GM12801 (cell line): ENCODE measurements around the gene ATP6V0B.

Experiments
- TF ChIP-seq, protein P1 (sequence below): IDR thresholded peaks from one replicate; pipeline ENCODE4 v1.5.1; 2011; ENCODE audit warnings: control low read depth; ENCODE audit not compliant: insufficient read length; ENCODE audit errors: extremely low read depth

Gene ATP6V0B

DNA sequence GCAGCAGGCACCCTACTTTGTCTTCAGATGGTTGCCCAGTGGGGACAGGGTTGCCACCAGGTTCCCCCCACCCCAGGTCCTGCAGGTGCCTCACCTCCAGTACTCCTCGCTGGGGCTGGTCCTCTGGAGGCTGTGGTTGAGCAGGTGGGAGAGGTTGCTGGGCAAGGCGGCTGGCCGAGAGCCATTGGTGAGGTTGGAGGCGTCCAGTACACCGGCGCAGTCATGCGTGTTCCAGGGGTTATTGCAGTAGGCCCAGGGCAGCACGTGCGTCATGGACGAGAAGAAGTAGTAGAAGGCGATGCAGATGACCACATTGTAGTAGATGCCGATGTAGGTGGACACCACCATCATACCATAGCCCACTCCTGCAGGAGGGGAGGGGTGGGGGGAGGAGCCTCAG, 33.5 kb downstream of the ATP6V0B start:
- TF ChIP-seq, protein P1, sequence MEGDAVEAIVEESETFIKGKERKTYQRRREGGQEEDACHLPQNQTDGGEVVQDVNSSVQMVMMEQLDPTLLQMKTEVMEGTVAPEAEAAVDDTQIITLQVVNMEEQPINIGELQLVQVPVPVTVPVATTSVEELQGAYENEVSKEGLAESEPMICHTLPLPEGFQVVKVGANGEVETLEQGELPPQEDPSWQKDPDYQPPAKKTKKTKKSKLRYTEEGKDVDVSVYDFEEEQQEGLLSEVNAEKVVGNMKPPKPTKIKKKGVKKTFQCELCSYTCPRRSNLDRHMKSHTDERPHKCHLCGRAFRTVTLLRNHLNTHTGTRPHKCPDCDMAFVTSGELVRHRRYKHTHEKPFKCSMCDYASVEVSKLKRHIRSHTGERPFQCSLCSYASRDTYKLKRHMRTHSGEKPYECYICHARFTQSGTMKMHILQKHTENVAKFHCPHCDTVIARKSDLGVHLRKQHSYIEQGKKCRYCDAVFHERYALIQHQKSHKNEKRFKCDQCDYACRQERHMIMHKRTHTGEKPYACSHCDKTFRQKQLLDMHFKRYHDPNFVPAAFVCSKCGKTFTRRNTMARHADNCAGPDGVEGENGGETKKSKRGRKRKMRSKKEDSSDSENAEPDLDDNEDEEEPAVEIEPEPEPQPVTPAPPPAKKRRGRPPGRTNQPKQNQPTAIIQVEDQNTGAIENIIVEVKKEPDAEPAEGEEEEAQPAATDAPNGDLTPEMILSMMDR = no peak

DNA sequence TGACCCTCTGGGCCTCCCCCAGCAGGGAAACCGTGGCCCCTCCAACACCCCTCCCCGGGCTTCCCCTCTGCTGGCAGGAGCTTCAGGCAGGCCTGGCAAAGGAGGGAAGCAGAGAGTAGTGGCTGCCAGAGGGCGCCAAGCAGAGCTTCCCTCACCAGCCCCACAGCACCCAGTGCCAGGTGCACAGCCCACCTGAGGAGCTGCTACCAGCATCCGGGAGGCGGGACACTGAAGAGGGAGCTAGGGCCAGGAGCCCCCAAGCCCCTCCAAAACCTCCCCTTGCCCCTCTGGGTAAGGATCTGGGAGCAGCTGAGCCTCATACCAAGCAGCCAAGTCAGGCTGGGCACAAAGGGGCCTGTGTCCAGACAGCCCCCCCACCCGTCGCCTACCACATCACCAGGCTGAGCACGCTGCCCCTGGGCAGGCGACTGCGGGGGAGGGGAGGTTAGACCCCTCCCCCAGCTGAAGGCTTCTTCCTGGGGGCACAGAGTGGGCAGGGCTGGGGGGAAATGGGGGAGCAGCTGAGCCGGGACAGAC, 36.2 kb downstream of the ATP6V0B start:
- TF ChIP-seq, protein P1 = no peak

DNA sequence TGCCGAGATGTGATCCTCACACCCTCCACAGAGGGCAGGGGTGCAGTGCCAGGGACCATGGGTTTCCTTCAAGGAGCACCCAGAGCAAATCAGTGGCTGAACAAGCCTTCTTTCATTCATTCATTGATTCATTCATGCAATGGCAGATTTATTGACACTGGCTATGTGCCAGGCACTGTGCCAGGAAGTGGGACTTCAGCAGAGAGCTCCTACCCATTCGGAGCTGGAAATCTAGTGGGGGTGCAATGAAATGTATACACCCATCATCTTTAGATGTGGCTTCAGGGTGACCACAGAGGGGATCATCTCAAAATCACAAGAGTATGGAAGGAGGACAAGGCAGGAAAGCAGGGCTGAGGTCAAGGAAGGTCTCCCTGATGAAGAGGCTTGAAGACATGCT, 37.6 kb downstream of the ATP6V0B start:
- TF ChIP-seq, protein P1 = no peak

DNA sequence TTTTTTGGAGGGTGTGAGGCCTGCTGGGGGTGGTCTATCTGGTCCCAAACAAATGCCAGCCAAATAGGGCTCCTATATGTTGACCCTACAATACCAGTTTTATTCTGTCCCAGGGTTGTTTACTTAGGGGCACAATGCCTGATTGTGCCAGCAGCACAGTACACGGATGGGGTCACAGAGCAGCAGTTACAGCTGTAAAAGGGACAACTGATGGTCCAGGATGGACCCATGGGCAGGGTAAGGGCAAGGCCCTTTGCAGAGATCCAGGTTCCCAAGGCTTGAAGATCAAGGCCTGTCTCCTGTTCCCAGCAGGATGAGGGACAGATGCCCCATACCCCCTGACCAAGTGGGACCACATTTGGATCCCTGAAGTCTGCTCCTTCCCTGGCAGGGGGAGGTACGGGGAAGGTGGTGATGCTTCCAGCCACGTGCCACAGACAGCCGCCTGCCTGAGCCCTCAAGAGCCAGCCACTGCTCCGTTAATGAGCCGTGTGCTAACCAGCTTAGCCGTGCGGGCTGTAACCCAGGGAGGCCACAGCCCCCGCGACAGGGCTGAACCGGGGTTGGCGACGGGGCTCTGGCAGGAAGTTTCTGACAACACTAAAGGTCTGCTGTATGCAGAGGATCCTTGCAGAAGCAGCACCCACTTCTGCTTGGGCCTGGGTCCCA, 38.3 kb downstream of the ATP6V0B start:
- TF ChIP-seq, protein P1 = no peak

DNA sequence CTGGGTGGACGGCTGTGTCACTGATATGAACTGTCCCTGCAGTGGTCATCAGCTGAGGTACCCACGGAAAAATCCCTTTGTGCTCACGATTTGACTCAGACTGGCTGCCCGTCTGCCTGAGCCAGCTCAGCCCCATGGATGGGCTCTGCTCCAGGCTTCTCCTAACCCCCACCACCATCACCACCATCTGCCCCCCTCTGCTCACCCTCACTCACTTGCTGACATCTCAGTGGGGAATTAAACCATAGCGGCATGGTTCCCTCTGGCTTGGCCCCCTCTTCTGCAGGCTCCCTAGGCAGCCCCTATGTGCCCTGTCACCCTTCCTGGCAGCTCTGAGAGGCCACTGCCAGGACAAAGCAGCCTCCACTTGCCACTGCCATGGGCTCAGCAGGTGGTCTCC, 39.2 kb downstream of the ATP6V0B start:
- TF ChIP-seq, protein P1 = no peak

DNA sequence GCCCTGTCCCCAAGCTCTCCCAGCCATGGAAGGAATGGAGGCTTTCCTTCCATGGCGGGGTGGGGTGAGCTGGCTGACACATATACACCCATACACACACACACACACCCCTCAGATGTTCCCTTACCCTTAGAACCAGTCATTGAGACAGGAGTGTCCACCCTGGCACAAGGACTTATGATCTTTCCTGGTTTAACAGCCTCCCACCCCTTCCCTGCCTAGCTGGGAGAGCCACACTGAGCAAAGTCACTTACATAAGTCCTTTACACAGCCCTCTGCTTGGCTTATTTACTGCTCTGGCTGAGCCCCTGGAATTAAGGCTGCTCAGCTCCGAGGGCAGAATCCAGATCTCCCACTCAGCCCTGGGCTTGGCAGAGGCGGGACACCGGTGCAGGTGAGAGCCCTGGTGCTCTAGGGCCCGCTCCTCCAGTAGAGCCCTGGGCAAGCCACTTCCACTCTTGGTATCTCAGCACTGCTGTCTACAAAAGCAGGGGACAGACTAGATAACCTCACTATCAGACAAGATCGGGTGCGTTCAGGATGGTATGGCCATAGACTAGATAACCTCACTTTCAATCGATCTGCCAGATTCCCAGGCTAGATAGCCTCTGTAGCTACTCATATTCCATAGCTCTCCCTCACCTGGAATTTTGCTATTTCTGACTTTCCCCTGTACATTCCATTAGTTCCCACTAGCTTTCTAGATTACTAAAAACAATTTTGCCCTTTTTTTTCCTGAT, 39.8 kb downstream of the ATP6V0B start:
- TF ChIP-seq, protein P1 = no peak

DNA sequence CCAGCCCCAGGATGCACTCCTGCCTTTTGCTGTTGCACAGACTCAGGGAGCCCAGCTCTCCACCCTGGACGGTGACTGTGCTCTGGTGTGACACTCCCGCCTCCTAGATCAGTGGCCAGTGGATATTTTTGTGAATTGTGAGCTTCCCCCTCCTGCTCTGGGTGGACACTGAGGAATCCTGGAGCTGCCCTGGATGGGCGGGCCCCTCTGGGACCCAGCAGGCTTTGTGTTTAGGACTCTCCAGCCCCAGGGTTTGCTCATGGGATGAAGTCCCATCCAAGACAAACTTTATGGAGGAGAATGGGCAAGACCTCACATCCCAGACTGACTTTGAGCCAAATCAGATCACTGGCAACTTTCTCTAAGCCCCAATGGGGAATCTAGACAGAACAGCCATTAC, 40.4 kb downstream of the ATP6V0B start:
- TF ChIP-seq, protein P1 = no peak
